HCT116 (cell line): ENCODE measurements around the gene CAPZB.

ENCODE experiments used
- CTCF ChIP-seq, 3 experiments: fragments of 200-600 bp in 1 of 3; sonication (generic) in 1 of 3; IDR thresholded peaks in 2 of 3; conservative IDR thresholded peaks in 1 of 3; 2 replicates each; pipeline ENCODE4 v1.5.1; 2012 to 2017; ENCODE audit warnings: low read depth in 2 of 3, low read length in 2 of 3, antibody characterized with exemption in 1 of 3, borderline replicate concordance in 1 of 3, control low read depth in 1 of 3, mild to moderate bottlenecking in 1 of 3, mixed read lengths in 1 of 3, mixed run types in 1 of 3, moderate library complexity in 1 of 3; ENCODE audit not compliant: insufficient read depth in 1 of 3
- EZH2 ChIP-seq: fragments of 200-600 bp; sonication (generic); IDR thresholded peaks from 2 replicates; pipeline ENCODE4 v1.6.1; 2017; ENCODE audit warnings: antibody characterized with exemption, mixed run types
- MAX ChIP-seq: IDR thresholded peaks from 2 replicates; pipeline ENCODE4 v1.6.1; 2012
- POLR2AphosphoS5 ChIP-seq: IDR thresholded peaks from 2 replicates; pipeline ENCODE4 v1.6.1; 2011; ENCODE audit warnings: mild to moderate bottlenecking, low read depth, low read length, moderate library complexity
- SRF ChIP-seq: IDR thresholded peaks from 2 replicates; pipeline ENCODE4 v1.6.1; 2012; ENCODE audit warnings: low read depth
- ZFX ChIP-seq: fragments of 450-650 bp; IDR thresholded peaks from 2 replicates; pipeline ENCODE4 v1.6.1; 2017

- TF ChIP-seq POLR2AphosphoS5, result no peak
- no peak for TF ChIP-seq CTCF (IDR thresholded peaks at IDR 0.05 in 2 of 3, conservative IDR thresholded peaks at IDR 0.05 in 1 of 3; ENCODE audit: borderline replicate concordance in 1 of 3, insufficient read depth in 1 of 3, low read depth in 2 of 3, low read length in 2 of 3)
- no peak for TF ChIP-seq SRF
- no peak for TF ChIP-seq EZH2
- TF ChIP-seq MAX, result no peak
- no peak for TF ChIP-seq ZFX
These were observed 129.1 kb downstream of the CAPZB start for GRCh38 chr1:19356266-19356665.
